GM12878 (cell line): ENCODE data around the gene VEGFB. TPM values are rescaled to one million over a fixed set of nuclear protein-coding genes. Genes with fewer than 3 reads are reported as not detected.
A peak's percentile ranks its signal among the peaks of the same experiment; 100 is the strongest.

Experiments used
- CEBPZ ChIP-seq: fragments of 150-350 bp; IDR thresholded peaks from 2 replicates; pipeline ENCODE4 v1.6.1; 2016; ENCODE audit warnings: low read depth, low read length
- HCFC1 ChIP-seq: fragments of 150-350 bp; IDR thresholded peaks from 2 replicates; pipeline ENCODE4 v1.6.1; 2014; ENCODE audit warnings: low read length
- HDGF ChIP-seq: fragments of 450-650 bp; IDR thresholded peaks from 2 replicates; pipeline ENCODE4 v1.6.1; 2016; ENCODE audit warnings: antibody characterized with exemption
- HSF1 ChIP-seq: fragments of 150-350 bp; IDR thresholded peaks from 2 replicates; pipeline ENCODE4 v1.6.1; 2014; ENCODE audit warnings: mild to moderate bottlenecking, low read depth, low read length
- IKZF2 ChIP-seq, 2 experiments: fragments of 450-650 bp; IDR thresholded peaks; 2 replicates each; pipeline ENCODE4 v1.6.1; 2017; ENCODE audit warnings: mild to moderate bottlenecking in 2 of 2, moderate library complexity in 2 of 2
- MYB ChIP-seq: fragments of 150-350 bp; IDR thresholded peaks from 2 replicates; pipeline ENCODE4 v1.6.1; 2014; ENCODE audit warnings: mild to moderate bottlenecking, low read depth, low read length, borderline replicate concordance
- NFYB ChIP-seq: IDR thresholded peaks from 2 replicates; pipeline ENCODE4 v1.6.1; 2011; ENCODE audit warnings: low read depth, mild to moderate bottlenecking, low read length, improper control_type of control experiment, moderate library complexity; ENCODE audit not compliant: insufficient read depth
- RUNX3 ChIP-seq: IDR thresholded peaks from 2 replicates; pipeline ENCODE4 v1.6.1; 2012; ENCODE audit warnings: low read length, inconsistent platforms
- STAT1 ChIP-seq: fragments of 450-650 bp; conservative IDR thresholded peaks from 2 replicates; pipeline ENCODE4 v1.6.1; 2014; ENCODE audit warnings: antibody characterized with exemption, mild to moderate bottlenecking
- YY1 ChIP-seq: IDR thresholded peaks from 2 replicates; pipeline ENCODE4 v1.6.1; 2011; ENCODE audit warnings: low read depth, mild to moderate bottlenecking, low read length
- ZNF207 ChIP-seq: fragments of 450-650 bp; IDR thresholded peaks from 2 replicates; pipeline ENCODE4 v1.6.1; 2014; ENCODE audit warnings: antibody characterized with exemption, mild to moderate bottlenecking, borderline replicate concordance
- polyA plus RNA-seq, 11 experiments: library from polyadenylated mRNA; depleted of rRNA in 4 of 11; unstranded in 6 of 11; stranded (reverse) in 5 of 11; fragments of >200 nt; fragmentation: Nextera tagmentation in 4 of 11; fragmentation: Illumina TruSeq in 1 of 11; extraction: Ambion mirVana in 4 of 11; extraction: Trizol in 1 of 11; gene quantifications; 1 replicate in 1 of 11; 2 replicates in 10 of 11; pipeline versions ENCODE4 v1.2.1 to v1.2.3, GENCODE V29; 2011 to 2016; ENCODE audit warnings: inconsistent platforms in 2 of 11, missing spikeins in 2 of 11, low read depth in 1 of 11
- total RNA-seq, 4 experiments: library from RNA; depleted of rRNA in 3 of 4; stranded (reverse); fragments of >200 nt in 3 of 4; fragmentation: Illumina TruSeq in 1 of 4; extraction: Trizol in 1 of 4; gene quantifications; 2 replicates each; pipeline versions ENCODE4 v1.2.1 to v1.2.3, GENCODE V29; 2013 to 2021
- TF ChIP-seq, protein P1 (sequence below): fragments of 450-650 bp; IDR thresholded peaks from 2 replicates; pipeline ENCODE4 v1.6.1; 2016; ENCODE audit warnings: mild to moderate bottlenecking, moderate library complexity, borderline replicate concordance
- TF ChIP-seq, protein P2 (sequence below): fragments of 450-650 bp; IDR thresholded peaks from 2 replicates; pipeline ENCODE4 v1.6.1; 2017; ENCODE audit warnings: borderline replicate concordance
- TF ChIP-seq, protein P3 (sequence below): IDR thresholded peaks from 2 replicates; pipeline ENCODE4 v1.6.1; 2012; ENCODE audit warnings: low read depth, low read length, improper control_type of control experiment
- TF ChIP-seq, protein P4 (sequence below), 3 experiments: IDR thresholded peaks in 2 of 3; conservative IDR thresholded peaks in 1 of 3; 2 replicates each; pipeline ENCODE4 v1.5.1; 2011; ENCODE audit warnings: low read depth in 3 of 3, low read length in 3 of 3, mild to moderate bottlenecking in 3 of 3, control low read depth in 2 of 3, moderate library complexity in 2 of 3, inconsistent platforms in 1 of 3, mixed read lengths in 1 of 3; ENCODE audit not compliant: control insufficient read depth in 2 of 3, insufficient read depth in 1 of 3; ENCODE audit errors: extremely low read depth in 1 of 3

The VEGFB gene
- total and polyA plus RNA-seq, 10 of the 15 experiments (the other 5 are each of a cell fraction or from before 2014, with no cell fraction given): 7.0 to 75.8 (median 20.3) TPM

DNA sequence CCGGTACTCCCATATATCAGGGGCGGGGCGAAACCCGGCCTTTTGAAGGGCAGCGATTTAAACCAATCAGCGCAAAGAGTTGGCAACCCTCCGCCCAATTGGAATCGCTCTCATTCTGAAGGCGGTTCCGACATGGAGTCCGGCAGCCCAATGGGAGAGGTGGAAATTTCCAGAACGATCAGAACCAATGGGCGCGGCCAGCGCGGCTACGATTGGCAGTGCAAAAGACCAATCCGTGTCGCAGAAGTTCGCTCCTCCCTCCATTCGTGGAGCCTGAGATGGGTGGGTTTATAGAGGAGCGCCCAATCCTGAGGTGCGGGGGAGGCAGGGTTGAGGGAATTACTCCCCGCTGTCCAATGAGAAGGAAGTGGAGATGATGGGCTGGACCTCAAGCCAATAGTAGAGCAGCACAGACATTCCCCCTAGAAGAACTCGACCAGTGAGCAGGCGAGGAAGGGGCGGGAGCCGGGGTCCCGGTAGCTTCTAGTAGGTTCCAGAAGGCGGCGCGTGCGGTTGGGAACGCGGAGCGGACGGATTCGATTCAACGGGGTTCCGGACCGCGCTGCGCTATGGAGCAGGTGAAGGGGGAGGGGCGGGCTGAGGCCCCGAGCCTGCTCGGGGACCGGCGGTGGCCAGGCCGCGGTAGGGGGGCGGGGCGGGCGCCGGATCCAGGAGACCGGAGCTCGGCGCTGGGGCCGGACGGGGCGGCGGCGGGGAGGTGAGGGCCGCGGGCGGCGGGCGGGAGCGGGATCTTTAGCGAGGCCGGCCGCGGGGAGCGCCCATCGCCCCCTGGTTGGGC is 48.5 kb upstream of the VEGFB start, which contains the start of gene STIP1 (continued):
- TF ChIP-seq CEBPZ (peak; percentile 98), STAT1 (no peak), ZNF207 (no peak; the same call in 1 of the 2 replicates), HSF1 (peak; percentile 99), HDGF (0 out of 2 replicates have a peak, but pooled peaks have one; percentile 39), IKZF2 (IDR thresholded peaks at IDR 0.05) (peak in 1 of 2 experiments; percentile 26; a peak in 1 of 4 replicates), YY1 (peak; percentile 38; the same call in 1 of the 2 replicates), NFYB (peak; percentile 100), HCFC1 (peak; percentile 44; the same call in 1 of the 2 replicates), RUNX3 (peak; percentile 84), MYB (no peak)
- TF ChIP-seq, protein P1, sequence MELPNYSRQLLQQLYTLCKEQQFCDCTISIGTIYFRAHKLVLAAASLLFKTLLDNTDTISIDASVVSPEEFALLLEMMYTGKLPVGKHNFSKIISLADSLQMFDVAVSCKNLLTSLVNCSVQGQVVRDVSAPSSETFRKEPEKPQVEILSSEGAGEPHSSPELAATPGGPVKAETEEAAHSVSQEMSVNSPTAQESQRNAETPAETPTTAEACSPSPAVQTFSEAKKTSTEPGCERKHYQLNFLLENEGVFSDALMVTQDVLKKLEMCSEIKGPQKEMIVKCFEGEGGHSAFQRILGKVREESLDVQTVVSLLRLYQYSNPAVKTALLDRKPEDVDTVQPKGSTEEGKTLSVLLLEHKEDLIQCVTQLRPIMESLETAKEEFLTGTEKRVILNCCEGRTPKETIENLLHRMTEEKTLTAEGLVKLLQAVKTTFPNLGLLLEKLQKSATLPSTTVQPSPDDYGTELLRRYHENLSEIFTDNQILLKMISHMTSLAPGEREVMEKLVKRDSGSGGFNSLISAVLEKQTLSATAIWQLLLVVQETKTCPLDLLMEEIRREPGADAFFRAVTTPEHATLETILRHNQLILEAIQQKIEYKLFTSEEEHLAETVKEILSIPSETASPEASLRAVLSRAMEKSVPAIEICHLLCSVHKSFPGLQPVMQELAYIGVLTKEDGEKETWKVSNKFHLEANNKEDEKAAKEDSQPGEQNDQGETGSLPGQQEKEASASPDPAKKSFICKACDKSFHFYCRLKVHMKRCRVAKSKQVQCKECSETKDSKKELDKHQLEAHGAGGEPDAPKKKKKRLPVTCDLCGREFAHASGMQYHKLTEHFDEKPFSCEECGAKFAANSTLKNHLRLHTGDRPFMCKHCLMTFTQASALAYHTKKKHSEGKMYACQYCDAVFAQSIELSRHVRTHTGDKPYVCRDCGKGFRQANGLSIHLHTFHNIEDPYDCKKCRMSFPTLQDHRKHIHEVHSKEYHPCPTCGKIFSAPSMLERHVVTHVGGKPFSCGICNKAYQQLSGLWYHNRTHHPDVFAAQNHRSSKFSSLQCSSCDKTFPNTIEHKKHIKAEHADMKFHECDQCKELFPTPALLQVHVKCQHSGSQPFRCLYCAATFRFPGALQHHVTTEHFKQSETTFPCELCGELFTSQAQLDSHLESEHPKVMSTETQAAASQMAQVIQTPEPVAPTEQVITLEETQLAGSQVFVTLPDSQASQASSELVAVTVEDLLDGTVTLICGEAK: peak; percentile 84; the same call in 1 of the 2 replicates
- TF ChIP-seq, protein P2, sequence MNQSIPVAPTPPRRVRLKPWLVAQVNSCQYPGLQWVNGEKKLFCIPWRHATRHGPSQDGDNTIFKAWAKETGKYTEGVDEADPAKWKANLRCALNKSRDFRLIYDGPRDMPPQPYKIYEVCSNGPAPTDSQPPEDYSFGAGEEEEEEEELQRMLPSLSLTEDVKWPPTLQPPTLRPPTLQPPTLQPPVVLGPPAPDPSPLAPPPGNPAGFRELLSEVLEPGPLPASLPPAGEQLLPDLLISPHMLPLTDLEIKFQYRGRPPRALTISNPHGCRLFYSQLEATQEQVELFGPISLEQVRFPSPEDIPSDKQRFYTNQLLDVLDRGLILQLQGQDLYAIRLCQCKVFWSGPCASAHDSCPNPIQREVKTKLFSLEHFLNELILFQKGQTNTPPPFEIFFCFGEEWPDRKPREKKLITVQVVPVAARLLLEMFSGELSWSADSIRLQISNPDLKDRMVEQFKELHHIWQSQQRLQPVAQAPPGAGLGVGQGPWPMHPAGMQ: no peak
- TF ChIP-seq, protein P3, sequence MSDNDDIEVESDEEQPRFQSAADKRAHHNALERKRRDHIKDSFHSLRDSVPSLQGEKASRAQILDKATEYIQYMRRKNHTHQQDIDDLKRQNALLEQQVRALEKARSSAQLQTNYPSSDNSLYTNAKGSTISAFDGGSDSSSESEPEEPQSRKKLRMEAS: peak; percentile 68; the same call in 1 of the 2 replicates
- TF ChIP-seq, protein P4, sequence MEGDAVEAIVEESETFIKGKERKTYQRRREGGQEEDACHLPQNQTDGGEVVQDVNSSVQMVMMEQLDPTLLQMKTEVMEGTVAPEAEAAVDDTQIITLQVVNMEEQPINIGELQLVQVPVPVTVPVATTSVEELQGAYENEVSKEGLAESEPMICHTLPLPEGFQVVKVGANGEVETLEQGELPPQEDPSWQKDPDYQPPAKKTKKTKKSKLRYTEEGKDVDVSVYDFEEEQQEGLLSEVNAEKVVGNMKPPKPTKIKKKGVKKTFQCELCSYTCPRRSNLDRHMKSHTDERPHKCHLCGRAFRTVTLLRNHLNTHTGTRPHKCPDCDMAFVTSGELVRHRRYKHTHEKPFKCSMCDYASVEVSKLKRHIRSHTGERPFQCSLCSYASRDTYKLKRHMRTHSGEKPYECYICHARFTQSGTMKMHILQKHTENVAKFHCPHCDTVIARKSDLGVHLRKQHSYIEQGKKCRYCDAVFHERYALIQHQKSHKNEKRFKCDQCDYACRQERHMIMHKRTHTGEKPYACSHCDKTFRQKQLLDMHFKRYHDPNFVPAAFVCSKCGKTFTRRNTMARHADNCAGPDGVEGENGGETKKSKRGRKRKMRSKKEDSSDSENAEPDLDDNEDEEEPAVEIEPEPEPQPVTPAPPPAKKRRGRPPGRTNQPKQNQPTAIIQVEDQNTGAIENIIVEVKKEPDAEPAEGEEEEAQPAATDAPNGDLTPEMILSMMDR (IDR thresholded peaks at IDR 0.05 in 2 of 3, conservative IDR thresholded peaks at IDR 0.05 in 1 of 3; ENCODE audit: control insufficient read depth in 2 of 3, extremely low read depth in 1 of 3, insufficient read depth in 1 of 3, low read depth in 3 of 3, low read length in 3 of 3): peak; percentile 37 to 46 (median 40)
